ENCODE results near the gene BCAS3.

BCAS3 gene

GRCh38 chr17:61117983-61118382 is 440.3 kb downstream of the BCAS3 start (continued):
- TF ChIP-seq PPARA (CRISPR knock-in tag; IDR thresholded peaks at IDR 0.05; ENCODE audit: borderline replicate concordance), result no peak

GRCh38 chr17:61118871-61119270 is 441.2 kb downstream of the BCAS3 start:
- TF ChIP-seq BACH2 (CRISPR knock-in tag; IDR thresholded peaks at IDR 0.05; ENCODE audit: borderline replicate concordance) (no peak), ISL1 (CRISPR knock-in tag; IDR thresholded peaks at IDR 0.05) (no peak), CREB5 (CRISPR knock-in tag; IDR thresholded peaks at IDR 0.05; ENCODE audit: low read depth) (no peak), CSDC2 (CRISPR knock-in tag; IDR thresholded peaks at IDR 0.05) (no peak), TOX (CRISPR knock-in tag; IDR thresholded peaks at IDR 0.05; ENCODE audit: borderline replicate concordance) (no peak), ESRRG (CRISPR knock-in tag; IDR thresholded peaks at IDR 0.05) (no peak), ZFP3 (CRISPR knock-in tag; IDR thresholded peaks at IDR 0.05) (no peak), TSHZ2 (CRISPR knock-in tag; IDR thresholded peaks at IDR 0.05) (no peak), GLIS3 (CRISPR knock-in tag; IDR thresholded peaks at IDR 0.05) (no peak)
- ATAC-seq, result no peak

GRCh38 chr17:61122326-61122913 is 444.8 kb downstream of the BCAS3 start:
- no peak for TF ChIP-seq TOX (CRISPR knock-in tag; IDR thresholded peaks at IDR 0.05; ENCODE audit: borderline replicate concordance)
- TF ChIP-seq ESRRG (CRISPR knock-in tag; IDR thresholded peaks at IDR 0.05), result no peak
- no peak for ATAC-seq

GRCh38 chr17:61124562-61124961 is 446.9 kb downstream of the BCAS3 start:
- TF ChIP-seq OSR1 (CRISPR knock-in tag; IDR thresholded peaks at IDR 0.05), result no peak
- no peak for TF ChIP-seq POU6F1 (CRISPR knock-in tag; IDR thresholded peaks at IDR 0.05; ENCODE audit: borderline replicate concordance, low read depth)
- TF ChIP-seq ZNF70 (CRISPR knock-in tag; IDR thresholded peaks at IDR 0.05), result no peak
- no peak for TF ChIP-seq ISL1 (CRISPR knock-in tag; IDR thresholded peaks at IDR 0.05)
- no peak for TF ChIP-seq RARB (CRISPR knock-in tag; IDR thresholded peaks at IDR 0.05)
- TF ChIP-seq ZNF8 (CRISPR knock-in tag; IDR thresholded peaks at IDR 0.05), result no peak
- no peak for TF ChIP-seq SNAI2 (CRISPR knock-in tag; IDR thresholded peaks at IDR 0.05)
- no peak for TF ChIP-seq ESRRG (CRISPR knock-in tag; IDR thresholded peaks at IDR 0.05)
- no peak for TF ChIP-seq ARNTL (CRISPR knock-in tag; IDR thresholded peaks at IDR 0.05; ENCODE audit: borderline replicate concordance, low read depth)
- no peak for TF ChIP-seq TSHZ2 (CRISPR knock-in tag; IDR thresholded peaks at IDR 0.05)
- TF ChIP-seq CSDC2 (CRISPR knock-in tag; IDR thresholded peaks at IDR 0.05), result no peak
- no peak for TF ChIP-seq ZC3H10 (CRISPR knock-in tag; IDR thresholded peaks at IDR 0.05)
- no peak for TF ChIP-seq ZNF565 (CRISPR knock-in tag; conservative IDR thresholded peaks at IDR 0.05; ENCODE audit: low read depth)
- TF ChIP-seq TOX (CRISPR knock-in tag; IDR thresholded peaks at IDR 0.05; ENCODE audit: borderline replicate concordance), result no peak
- no peak for TF ChIP-seq CSRNP3 (CRISPR knock-in tag; IDR thresholded peaks at IDR 0.05)
- no peak for TF ChIP-seq BACH2 (CRISPR knock-in tag; IDR thresholded peaks at IDR 0.05; ENCODE audit: borderline replicate concordance)
- ATAC-seq, result no peak
